ENCODE measurements around the gene ANP32A. TPM values are rescaled to one million over a fixed set of nuclear protein-coding genes. Genes with fewer than 3 reads are reported as not detected.

The ANP32A gene
- total RNA-seq, 1 donor from 2014 or later: 41.5 TPM

- ATAC-seq (peak; percentile 22), DNase-seq (ENCODE audit: low spot score) (no peak)
These were observed 620 bp upstream of the ANP32A start for GRCh38 chr15:68821190-68821840.

- DNase-seq (ENCODE audit: low spot score): peak; percentile 62
- ATAC-seq: peak; percentile 8
These were observed 1.0 kb downstream of the ANP32A start for GRCh38 chr15:68819495-68820294.

GRCh38 chr15:68818769-68819494, 1.8 kb downstream of the ANP32A start:
- DNase-seq (ENCODE audit: low spot score) (peak; percentile 68), ATAC-seq (peak; percentile 23)

- ATAC-seq: peak; percentile 26
- DNase-seq (ENCODE audit: low spot score): peak; percentile 70
These were observed 2.5 kb downstream of the ANP32A start for GRCh38 chr15:68818066-68818768.

GRCh38 chr15:68817304-68818065, 3.2 kb downstream of the ANP32A start:
- ATAC-seq: peak; percentile 37

GRCh38 chr15:68816795-68817303, 3.8 kb downstream of the ANP32A start:
- DNase-seq (ENCODE audit: low spot score) (peak; percentile 67), ATAC-seq (peak; percentile 46)

More at GRCh38 chr15:68817304-68818065, 3.2 kb downstream of the ANP32A start:
- peak; percentile 76 for DNase-seq (ENCODE audit: low spot score)

- ATAC-seq: no peak
- no peak for DNase-seq (ENCODE audit: low spot score)
These were observed 4.5 kb downstream of the ANP32A start for GRCh38 chr15:68816158-68816557.

- DNase-seq (ENCODE audit: low spot score) (peak; percentile 44), ATAC-seq (no peak)
These were observed 5.1 kb downstream of the ANP32A start for GRCh38 chr15:68815598-68815997.

GRCh38 chr15:68814596-68814995, 6.1 kb downstream of the ANP32A start:
- ATAC-seq (no peak), DNase-seq (ENCODE audit: low spot score) (peak; percentile 18)

- DNase-seq (ENCODE audit: low spot score) (peak; percentile 18), ATAC-seq (no peak)
These were observed 7.9 kb downstream of the ANP32A start for GRCh38 chr15:68812597-68813431.

GRCh38 chr15:68812069-68812468, 8.6 kb downstream of the ANP32A start:
- DNase-seq (ENCODE audit: low spot score) (peak; percentile 30), ATAC-seq (no peak)

- ATAC-seq (no peak), DNase-seq (ENCODE audit: low spot score) (peak; percentile 11)
These were observed 11.2 kb downstream of the ANP32A start for GRCh38 chr15:68809517-68809916.

- ATAC-seq (no peak), DNase-seq (ENCODE audit: low spot score) (peak; percentile 26)
These were observed 11.9 kb downstream of the ANP32A start for GRCh38 chr15:68808770-68809169.

- peak; percentile 23 for DNase-seq (ENCODE audit: low spot score)
- ATAC-seq: no peak
These were observed 12.6 kb downstream of the ANP32A start for GRCh38 chr15:68808091-68808490.

GRCh38 chr15:68807249-68807648, 13.4 kb downstream of the ANP32A start:
- ATAC-seq: no peak
- DNase-seq (ENCODE audit: low spot score): peak; percentile 42

GRCh38 chr15:68806220-68807060, 14.3 kb downstream of the ANP32A start:
- peak; percentile 35 for DNase-seq (ENCODE audit: low spot score)
- peak; percentile 8 for ATAC-seq

- ATAC-seq (peak; percentile 66), DNase-seq (ENCODE audit: low spot score) (peak; percentile 48)
These were observed 18.3 kb downstream of the ANP32A start for GRCh38 chr15:68802373-68802772.

- ATAC-seq (peak; percentile 33), DNase-seq (ENCODE audit: low spot score) (peak; percentile 43)
These were observed 19.0 kb downstream of the ANP32A start for GRCh38 chr15:68801572-68802148.
